Keratinocyte (primary cell): Measurements from ENCODE around the gene UQCRH. TPM values are rescaled to one million over a fixed set of nuclear protein-coding genes. Genes with fewer than 3 reads are reported as not detected.

Source experiments
- DNase-seq: peaks from one replicate; pipeline ENCODE4 v3.0.0-alpha.2; 2011; ENCODE audit warnings: low read depth, missing footprints, low spot score
- FAIRE-seq: peaks from 2 replicates; lab custom pipeline; 2011; peaks lifted over from hg19 to GRCh38; lab: Jason Lieb, UNC
- H2AFZ ChIP-seq: 2 replicates; pipeline ENCODE4 v1.6.0; 2012; ENCODE audit warnings: low read length, control low read depth, inconsistent platforms; ENCODE audit not compliant: control insufficient read depth
- H3K27ac ChIP-seq: 2 replicates; pipeline ENCODE4 v1.5.1; 2011; ENCODE audit warnings: low read length; ENCODE audit not compliant: control insufficient read depth, insufficient read depth
- H3K27me3 ChIP-seq: 3 replicates; pipeline ENCODE4 v1.6.0; 2011; ENCODE audit warnings: low read length; ENCODE audit not compliant: control insufficient read depth, insufficient read depth; ENCODE audit errors: extremely low read depth
- H3K36me3 ChIP-seq, 2 experiments: 2 replicates in 1 of 2; 3 replicates in 1 of 2; pipeline ENCODE4 v1.5.1; 2011; ENCODE audit warnings: low read length in 2 of 2, mild to moderate bottlenecking in 1 of 2; ENCODE audit not compliant: control insufficient read depth in 2 of 2, insufficient read depth in 2 of 2; ENCODE audit errors: extremely low read depth in 1 of 2
- H3K4me1 ChIP-seq: 3 replicates; pipeline ENCODE4 v1.5.1; 2011; ENCODE audit warnings: low read length; ENCODE audit not compliant: control insufficient read depth, insufficient read depth; ENCODE audit errors: extremely low read depth
- H3K4me2 ChIP-seq: 3 replicates; pipeline ENCODE4 v1.6.0; 2011; ENCODE audit warnings: low read depth, low read length; ENCODE audit not compliant: control insufficient read depth, insufficient read depth; ENCODE audit errors: extremely low read depth
- H3K4me3 ChIP-seq, 3 experiments: fragments of 200-600 bp in 1 of 3; sonication (generic) in 1 of 3; 2 replicates in 2 of 3; 3 replicates in 1 of 3; pipeline ENCODE4 v1.5.1; 2011 to 2016; ENCODE audit warnings: low read length in 3 of 3, mild to moderate bottlenecking in 3 of 3, control low read depth in 2 of 3, inconsistent platforms in 1 of 3, low read depth in 1 of 3, mixed read lengths in 1 of 3, mixed run types in 1 of 3, moderate library complexity in 1 of 3; ENCODE audit not compliant: control insufficient read depth in 2 of 3, insufficient read depth in 2 of 3; ENCODE audit errors: extremely low read depth in 1 of 3
- H3K79me2 ChIP-seq: 2 replicates; pipeline ENCODE4 v1.6.0; 2012; ENCODE audit warnings: low read length; ENCODE audit not compliant: control insufficient read depth, insufficient read depth
- H3K9ac ChIP-seq: 3 replicates; pipeline ENCODE4 v1.6.0; 2011; ENCODE audit warnings: low read length; ENCODE audit not compliant: control insufficient read depth, insufficient read depth; ENCODE audit errors: extremely low read depth
- H3K9me1 ChIP-seq: 3 replicates; pipeline ENCODE4 v1.6.0; 2011; ENCODE audit warnings: low read length; ENCODE audit not compliant: control insufficient read depth, insufficient read depth; ENCODE audit errors: extremely low read depth
- H3K9me3 ChIP-seq: 2 replicates; pipeline ENCODE4 v1.5.1; 2012; ENCODE audit warnings: low read depth, low read length; ENCODE audit not compliant: control insufficient read depth
- H4K20me1 ChIP-seq: 3 replicates; pipeline ENCODE4 v1.6.0; 2011; ENCODE audit warnings: low read length; ENCODE audit not compliant: control insufficient read depth, insufficient read depth; ENCODE audit errors: extremely low read depth
- EZH2 ChIP-seq: IDR thresholded peaks from one replicate; pipeline ENCODE4 v1.6.1; 2012; ENCODE audit warnings: inconsistent platforms, mild to moderate bottlenecking, low read length, moderate library complexity
- dilution Hi-C: fragments of 300-500 bp; cut with MboI; formaldehyde crosslinking; loops from one replicate; pipeline ENCODE4 v1.7.0; 2020; ENCODE audit warnings: low sequenced_read_pairs; ENCODE audit not compliant: extremely low pct_ligation_motif_present
- polyA plus RNA-seq, 5 experiments: library from polyadenylated mRNA; depleted of rRNA in 3 of 5; stranded (reverse) in 3 of 5; stranded (forward) in 1 of 5; unstranded in 1 of 5; fragments of >200 nt; gene quantifications; 1 replicate in 1 of 5; 2 replicates in 3 of 5; 3 replicates in 1 of 5; pipeline versions ENCODE4 v1.2.1 to v1.2.3, GENCODE V29; 2011 to 2012; ENCODE audit warnings: missing spikeins in 2 of 5, low read depth in 1 of 5, low replicate concordance in 1 of 5
- TF ChIP-seq, protein P1 (sequence below), 3 experiments: IDR thresholded peaks in 1 of 3; conservative IDR thresholded peaks in 1 of 3; optimal IDR thresholded peaks in 1 of 3; 2 replicates in 2 of 3; 3 replicates in 1 of 3; pipeline versions ENCODE3 to v1.5.1; 2011; ENCODE audit warnings: low read length in 3 of 3, mild to moderate bottlenecking in 3 of 3, moderate library complexity in 2 of 3, control low read depth in 1 of 3, inconsistent platforms in 1 of 3; ENCODE audit not compliant: insufficient read depth in 2 of 3; ENCODE audit errors: extremely low read depth in 1 of 3

The UQCRH gene
- polyA plus RNA-seq, 1 donor (not counting 4 experiments of a cell fraction or from before 2014, with no cell fraction given) = 970 TPM

DNA sequence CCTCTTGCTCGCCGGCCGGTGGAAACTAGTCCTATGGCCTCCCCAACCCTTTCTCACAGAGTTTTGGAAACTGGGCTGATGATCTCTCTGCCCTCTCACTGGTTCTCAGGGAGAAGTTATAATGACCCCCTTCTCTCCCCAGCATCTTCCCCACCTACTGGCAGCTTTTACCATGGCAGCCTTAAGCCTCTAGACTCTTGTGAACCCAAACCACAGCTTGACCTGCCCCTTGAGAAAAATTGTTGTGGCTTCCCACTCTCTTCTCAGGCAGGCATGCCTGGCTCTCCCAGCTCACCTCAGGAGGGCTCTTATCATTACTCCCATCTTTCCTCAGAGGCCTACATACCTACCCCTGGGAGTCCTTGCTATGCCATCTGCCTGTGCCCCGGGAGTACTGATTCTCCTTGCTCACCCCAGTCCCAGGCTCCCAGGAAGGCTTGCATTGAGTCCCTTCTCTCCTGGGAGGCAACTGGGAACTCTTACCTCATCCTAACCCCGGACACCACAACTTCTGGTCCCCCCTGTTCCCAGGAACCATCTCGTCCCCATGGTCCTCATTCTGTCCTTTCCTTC, 38.7 kb downstream of the UQCRH start:
- Histone ChIP-seq H3K79me2 (peaks cover 28% of the 10 kb centered on the region), H3K36me3 (peaks cover 15 to 37% of the 10 kb centered on the region in 2 experiments), H3K27ac (peak overlapping the region; percentile 94), H3K4me2 (peak overlapping the region; percentile 88), H2AFZ (no peak overlapping the region), H3K9me3 (no peaks in the 10 kb centered on the region), H3K4me1 (peaks cover 14% of the 10 kb centered on the region), H3K9ac (no peak overlapping the region), H3K4me3 (peak overlapping the region in 1 of 3 experiments; percentile 86), H3K9me1 (no peaks in the 10 kb centered on the region), H3K27me3 (no peaks in the 10 kb centered on the region), H4K20me1 (no peaks in the 10 kb centered on the region)
- DNase-seq (no peak), FAIRE-seq (no peak)
- no peak for TF ChIP-seq EZH2
- TF ChIP-seq, protein P1, sequence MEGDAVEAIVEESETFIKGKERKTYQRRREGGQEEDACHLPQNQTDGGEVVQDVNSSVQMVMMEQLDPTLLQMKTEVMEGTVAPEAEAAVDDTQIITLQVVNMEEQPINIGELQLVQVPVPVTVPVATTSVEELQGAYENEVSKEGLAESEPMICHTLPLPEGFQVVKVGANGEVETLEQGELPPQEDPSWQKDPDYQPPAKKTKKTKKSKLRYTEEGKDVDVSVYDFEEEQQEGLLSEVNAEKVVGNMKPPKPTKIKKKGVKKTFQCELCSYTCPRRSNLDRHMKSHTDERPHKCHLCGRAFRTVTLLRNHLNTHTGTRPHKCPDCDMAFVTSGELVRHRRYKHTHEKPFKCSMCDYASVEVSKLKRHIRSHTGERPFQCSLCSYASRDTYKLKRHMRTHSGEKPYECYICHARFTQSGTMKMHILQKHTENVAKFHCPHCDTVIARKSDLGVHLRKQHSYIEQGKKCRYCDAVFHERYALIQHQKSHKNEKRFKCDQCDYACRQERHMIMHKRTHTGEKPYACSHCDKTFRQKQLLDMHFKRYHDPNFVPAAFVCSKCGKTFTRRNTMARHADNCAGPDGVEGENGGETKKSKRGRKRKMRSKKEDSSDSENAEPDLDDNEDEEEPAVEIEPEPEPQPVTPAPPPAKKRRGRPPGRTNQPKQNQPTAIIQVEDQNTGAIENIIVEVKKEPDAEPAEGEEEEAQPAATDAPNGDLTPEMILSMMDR (optimal IDR thresholded peaks at IDR 0.05 in 1 of 3, IDR thresholded peaks at IDR 0.05 in 1 of 3, conservative IDR thresholded peaks at IDR 0.05 in 1 of 3; ENCODE audit: extremely low read depth in 1 of 3, insufficient read depth in 2 of 3, low read length in 3 of 3) = peak; percentile 19 to 44 (median 44)
- dilution Hi-C loops = no loop called here

DNA sequence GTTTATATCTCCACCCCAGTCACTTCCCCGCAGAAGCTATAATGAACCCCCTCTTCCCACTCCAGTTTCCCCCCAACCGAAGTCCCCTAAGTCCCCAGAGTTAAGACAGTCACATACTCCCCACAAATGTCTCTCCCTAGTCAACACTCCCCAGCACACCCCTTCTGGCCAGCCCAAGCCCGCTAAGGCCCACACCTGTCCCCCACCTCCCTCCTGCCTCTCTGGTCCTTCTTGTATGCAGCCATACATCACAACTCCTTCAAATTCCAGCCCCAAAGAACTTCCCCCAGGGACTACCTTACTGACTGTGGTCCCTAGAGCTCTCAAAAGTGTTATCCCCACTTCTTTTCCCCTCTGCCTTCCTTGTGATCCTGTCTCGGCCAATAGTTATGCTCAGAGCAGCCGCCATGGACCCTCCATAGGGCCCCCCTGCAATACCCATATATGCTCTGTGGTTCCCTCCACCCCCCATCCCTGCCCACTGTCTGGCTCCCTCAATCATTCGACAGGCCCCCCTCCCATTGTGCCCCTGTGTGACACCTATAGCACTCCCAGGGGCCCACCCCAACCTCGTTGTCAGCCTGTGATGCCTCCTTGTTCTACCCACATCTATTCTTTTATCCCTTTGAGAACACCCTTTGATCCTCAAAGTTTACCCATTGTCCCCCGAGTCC, 39.3 kb downstream of the UQCRH start:
- FAIRE-seq = no peak
- H3K27ac ChIP-seq = no peak overlapping the region

More for the DNA sequence above, 39.3 kb downstream of the UQCRH start:
- H3K4me3 ChIP-seq = no peak overlapping the region
- H3K9ac ChIP-seq = no peak overlapping the region
- H3K4me2 ChIP-seq = no peak overlapping the region
- H3K4me1 ChIP-seq = peaks cover 14% of the 10 kb centered on the region
- H2AFZ ChIP-seq = no peak overlapping the region
- H3K27me3 ChIP-seq = no peaks in the 10 kb centered on the region
- DNase-seq = no peak
- no peaks in the 10 kb centered on the region for H3K9me3 ChIP-seq
- peaks cover 28% of the 10 kb centered on the region for H3K79me2 ChIP-seq
- no peaks in the 10 kb centered on the region for H4K20me1 ChIP-seq
- TF ChIP-seq EZH2 = no peak
- TF ChIP-seq, protein P1 (optimal IDR thresholded peaks at IDR 0.05 in 1 of 3, IDR thresholded peaks at IDR 0.05 in 1 of 3, conservative IDR thresholded peaks at IDR 0.05 in 1 of 3; ENCODE audit: extremely low read depth in 1 of 3, insufficient read depth in 2 of 3, low read length in 3 of 3) = no peak
- no peaks in the 10 kb centered on the region for H3K9me1 ChIP-seq
- peaks cover 17 to 38% of the 10 kb centered on the region in 2 experiments for H3K36me3 ChIP-seq
- dilution Hi-C loops = no loop called here
